WTC11 (cell line): ENCODE data around the gene CLRN3. TPM values are rescaled to one million over a fixed set of nuclear protein-coding genes. Genes with fewer than 3 reads are reported as not detected.

ENCODE experiments used
- MLX ChIP-seq: sonication (generic); formaldehyde crosslinking; IDR thresholded peaks from 2 replicates; pipeline ENCODE4 v1.8.1; 2023; ENCODE audit warnings: mild to moderate bottlenecking, missing genetic modification reagents, moderate library complexity
- total RNA-seq: library from RNA; stranded (reverse); gene quantifications from 3 replicates; pipeline ENCODE4 v1.2.3, GENCODE V29; 2021

Gene CLRN3
- total RNA-seq, 1 experiment from 2014 or later: not detected

- no peak for TF ChIP-seq MLX (CRISPR knock-in tag)
These were observed 62.3 kb downstream of the CLRN3 start (continued) for GRCh38 chr10:127830414-127830813.

Other genes with a start within 250 kb of the CLRN3 start
- 1.2 to 1.7 TPM (median 1.4 TPM) in 3 replicates for gene FOXI2, start 155.8 kb downstream of the CLRN3 start, total RNA-seq
- 1.7 to 3.1 TPM (median 2.0 TPM) in 3 replicates for gene PTPRE, start 14.2 kb upstream of the CLRN3 start, total RNA-seq
- gene MKI67, start 233.5 kb upstream of the CLRN3 start, total RNA-seq: 93.6 to 118 TPM (median 96.5 TPM) in 3 replicates